IMR-90 (cell line): ENCODE measurements around the gene IL13RA1. TPM values are rescaled to one million over a fixed set of nuclear protein-coding genes. Genes with fewer than 3 reads are reported as not detected.

ENCODE experiments used
- ATAC-seq: fragments of 200-7000 bp; cut with Tn5 transposase; 2 replicates; pipeline ENCODE4 v1.9.1; 2020; ENCODE audit warnings: low read depth, mild to moderate bottlenecking, moderate library complexity
- BruUV-seq: library from RNA; stranded (reverse); fragments of 400-500 nt; replicated peaks from 2 replicates; lab custom pipeline; 2021; lab: Mats Ljungman, UMichigan
- CTCF ChIA-PET: fragments of 300-600 bp; formaldehyde crosslinking; extraction: SDS; loops from one replicate; lab custom pipeline; 2021; ENCODE audit warnings: antibody characterized with exemption; lab: Yijun Ruan, JAX
- POLR2A ChIA-PET: fragments of 300-600 bp; sonication (Branson Sonifier 250); formaldehyde crosslinking; loops from one replicate; lab custom pipeline; 2022; ENCODE audit warnings: antibody characterized with exemption; ENCODE audit not compliant: unreplicated experiment; lab: Charles Lee
- DNase-seq: peaks from one replicate; pipeline ENCODE4 v3.0.0; 2013
- H2AFZ ChIP-seq: replicated peaks from 2 replicates; pipeline ENCODE3; 2013; ENCODE audit warnings: low read length, mild to moderate bottlenecking; ENCODE audit not compliant: poor library complexity
- H2AK5ac ChIP-seq: 2 replicates; pipeline ENCODE4 v1.6.1; 2013; ENCODE audit warnings: low read depth, low read length, inconsistent platforms
- H2AK9ac ChIP-seq: replicated peaks from 2 replicates; pipeline ENCODE3; 2013; ENCODE audit warnings: mild to moderate bottlenecking, low read depth, low read length, moderate library complexity; ENCODE audit not compliant: poor library complexity
- H2BK120ac ChIP-seq: 2 replicates; pipeline ENCODE4 v1.6.1; 2013; ENCODE audit warnings: low read depth, low read length, inconsistent platforms
- H2BK15ac ChIP-seq: 3 replicates; pipeline ENCODE4 v1.6.1; 2013; ENCODE audit warnings: low read depth, low read length, inconsistent platforms
- H2BK20ac ChIP-seq: 2 replicates; pipeline ENCODE4 v1.6.1; 2013; ENCODE audit warnings: low read depth, mild to moderate bottlenecking, inconsistent platforms, low read length, moderate library complexity
- H2BK5ac ChIP-seq: 2 replicates; pipeline ENCODE4 v1.6.1; 2013; ENCODE audit warnings: mild to moderate bottlenecking, low read depth, low read length, inconsistent platforms; ENCODE audit not compliant: poor library complexity, severe bottlenecking
- H3K14ac ChIP-seq: replicated peaks from 2 replicates; pipeline ENCODE4 v1.6.1; 2013; ENCODE audit warnings: low read depth, low read length, inconsistent platforms
- H3K18ac ChIP-seq: 2 replicates; pipeline ENCODE4 v1.6.1; 2013; ENCODE audit warnings: low read depth, low read length, control low read depth
- H3K23ac ChIP-seq: 2 replicates; pipeline ENCODE4 v1.6.1; 2013; ENCODE audit warnings: low read depth, low read length, inconsistent platforms
- H3K27ac ChIP-seq: 2 replicates; pipeline ENCODE4 v1.5.1; 2013; ENCODE audit warnings: mild to moderate bottlenecking, control low read depth, low read length; ENCODE audit not compliant: insufficient read depth
- H3K27me3 ChIP-seq: 2 replicates; pipeline ENCODE4 v1.6.1; 2013; ENCODE audit warnings: low read length; ENCODE audit not compliant: control insufficient read depth, insufficient read depth
- H3K36me3 ChIP-seq: 2 replicates; pipeline ENCODE4 v1.6.1; 2013; ENCODE audit warnings: low read length, mixed read lengths; ENCODE audit not compliant: control insufficient read depth, insufficient read depth
- H3K4ac ChIP-seq: 2 replicates; pipeline ENCODE4 v1.6.1; 2013; ENCODE audit warnings: low read depth, low read length, inconsistent platforms
- H3K4me1 ChIP-seq: 2 replicates; pipeline ENCODE4 v1.6.1; 2013; ENCODE audit warnings: low read length, mixed read lengths; ENCODE audit not compliant: control insufficient read depth, insufficient read depth
- H3K4me2 ChIP-seq: 2 replicates; pipeline ENCODE4 v1.6.1; 2013; ENCODE audit warnings: low read depth, mild to moderate bottlenecking, control low read depth, low read length, moderate library complexity
- H3K4me3 ChIP-seq: 2 replicates; pipeline ENCODE4 v1.5.1; 2013; ENCODE audit warnings: low read depth, mild to moderate bottlenecking, control low read depth, low read length, moderate library complexity; ENCODE audit not compliant: insufficient read depth
- H3K56ac ChIP-seq: 2 replicates; pipeline ENCODE4 v1.6.1; 2013; ENCODE audit warnings: low read length, inconsistent platforms; ENCODE audit not compliant: insufficient read depth; ENCODE audit errors: extremely low read depth
- H3K79me1 ChIP-seq, 2 experiments: 2 replicates each; pipeline ENCODE4 v1.6.1; 2013; ENCODE audit warnings: low read length in 2 of 2, inconsistent platforms in 1 of 2, low read depth in 1 of 2
- H3K9ac ChIP-seq: 2 replicates; pipeline ENCODE4 v1.6.1; 2013; ENCODE audit warnings: low read depth, low read length, control low read depth
- H3K9me1 ChIP-seq: 2 replicates; pipeline ENCODE4 v1.6.1; 2013; ENCODE audit warnings: low read length, inconsistent platforms; ENCODE audit not compliant: insufficient read depth
- H3K9me3 ChIP-seq: 2 replicates; pipeline ENCODE4 v1.6.1; 2013; ENCODE audit warnings: low read length; ENCODE audit not compliant: control insufficient read depth, insufficient read depth
- H4K20me1 ChIP-seq: 2 replicates; pipeline ENCODE4 v1.6.1; 2013; ENCODE audit warnings: low read length, inconsistent platforms; ENCODE audit not compliant: insufficient read depth
- H4K5ac ChIP-seq: 2 replicates; pipeline ENCODE4 v1.6.1; 2013; ENCODE audit warnings: mild to moderate bottlenecking, low read depth, low read length, control low read depth
- H4K8ac ChIP-seq, 2 experiments: 2 replicates each; pipeline ENCODE4 v1.6.1; 2013; ENCODE audit warnings: low read depth in 2 of 2, low read length in 2 of 2, control low read depth in 1 of 2, inconsistent platforms in 1 of 2
- H4K91ac ChIP-seq: 2 replicates; pipeline ENCODE4 v1.6.1; 2013; ENCODE audit warnings: low read depth, low read length, inconsistent platforms; ENCODE audit not compliant: insufficient read depth
- BHLHE40 ChIP-seq: fragments of 150-350 bp; IDR thresholded peaks from 2 replicates; pipeline ENCODE4 v1.6.1; 2016; ENCODE audit warnings: mild to moderate bottlenecking, low read depth, low read length
- CEBPB ChIP-seq: IDR thresholded peaks from 2 replicates; pipeline ENCODE4 v1.6.1; 2012; ENCODE audit warnings: low read depth, low read length, improper control_type of control experiment
- CHD1 ChIP-seq: IDR thresholded peaks from 2 replicates; pipeline ENCODE4 v1.6.1; 2012; ENCODE audit warnings: low read depth, low read length, improper control_type of control experiment
- CTCF ChIP-seq: conservative IDR thresholded peaks from 2 replicates; pipeline ENCODE4 v1.5.1; 2012; ENCODE audit warnings: mild to moderate bottlenecking, low read depth, low read length, improper control_type of control experiment
- ELK1 ChIP-seq: fragments of 150-350 bp; IDR thresholded peaks from 2 replicates; pipeline ENCODE4 v1.6.1; 2016; ENCODE audit warnings: low read depth, mild to moderate bottlenecking, low read length, moderate library complexity, borderline replicate concordance
- FOS ChIP-seq: fragments of 150-350 bp; IDR thresholded peaks from 2 replicates; pipeline ENCODE4 v1.6.1; 2016; ENCODE audit warnings: low read depth, low read length
- MAFK ChIP-seq: IDR thresholded peaks from 2 replicates; pipeline ENCODE4 v1.6.1; 2012; ENCODE audit warnings: low read depth, low read length, improper control_type of control experiment
- MAZ ChIP-seq: IDR thresholded peaks from 2 replicates; pipeline ENCODE4 v1.6.1; 2012; ENCODE audit warnings: low read depth, mild to moderate bottlenecking, low read length, improper control_type of control experiment, moderate library complexity, borderline replicate concordance
- MXI1 ChIP-seq: IDR thresholded peaks from 2 replicates; pipeline ENCODE4 v1.6.1; 2012; ENCODE audit warnings: low read depth, mild to moderate bottlenecking, low read length, moderate library complexity, borderline replicate concordance
- NFE2L2 ChIP-seq: fragments of 150-350 bp; IDR thresholded peaks from 2 replicates; pipeline ENCODE4 v1.6.1; 2016; ENCODE audit warnings: low read depth, mild to moderate bottlenecking, low read length
- POLR2A ChIP-seq: IDR thresholded peaks from 2 replicates; pipeline ENCODE4 v1.6.1; 2012; ENCODE audit warnings: mild to moderate bottlenecking, low read depth, low read length
- RAD21 ChIP-seq: IDR thresholded peaks from 2 replicates; pipeline ENCODE4 v1.6.1; 2012; ENCODE audit warnings: low read length, improper control_type of control experiment
- RCOR1 ChIP-seq: IDR thresholded peaks from 2 replicates; pipeline ENCODE4 v1.6.1; 2012; ENCODE audit warnings: mild to moderate bottlenecking, low read length, improper control_type of control experiment; ENCODE audit not compliant: insufficient replicate concordance
- RFX5 ChIP-seq: IDR thresholded peaks from 2 replicates; pipeline ENCODE4 v1.8.0; 2012; ENCODE audit warnings: low read depth, mild to moderate bottlenecking, low read length, moderate library complexity
- SMC3 ChIP-seq: fragments of 150-350 bp; IDR thresholded peaks from 2 replicates; pipeline ENCODE4 v1.6.1; 2016; ENCODE audit warnings: low read depth, mild to moderate bottlenecking, antibody characterized with exemption, low read length, moderate library complexity
- USF2 ChIP-seq: fragments of 150-350 bp; IDR thresholded peaks from 2 replicates; pipeline ENCODE4 v1.6.1; 2017; ENCODE audit warnings: mild to moderate bottlenecking, antibody characterized with exemption, low read length, low read depth
- WGBS, 2 experiments: methylation state at CpG; one replicate each; pipeline versions ENCODE4 v1.1.5 to v1.1.7; 2013; ENCODE audit warnings: missing lambda C conversion rate in 2 of 2; ENCODE audit not compliant: insufficient read length in 1 of 2; ENCODE audit errors: extremely low coverage in 2 of 2; 5-methylcytosine and 5-hydroxymethylcytosine counted together
- dilution Hi-C: fragments of 300-500 bp; cut with HindIII; formaldehyde crosslinking; loops from one replicate; pipeline ENCODE4 v1.14.3; 2018; ENCODE audit warnings: low sequenced_read_pairs; ENCODE audit not compliant: unreplicated experiment
- in situ Hi-C: fragments of 300-500 bp; cut with MboI; formaldehyde crosslinking; loops from 3 replicates; pipeline ENCODE4 v1.14.3; 2019; ENCODE audit warnings: low sequenced_read_pairs, inconsistent platforms, mixed read lengths
- intact Hi-C: fragments of 100-400 bp; cut with micrococcal nuclease; formaldehyde crosslinking; loops from 2 replicates; pipeline ENCODE4 v1.10.0; 2022
- polyA plus RNA-seq, 3 experiments: library from polyadenylated mRNA; depleted of rRNA; stranded (reverse); fragments of >200 nt; gene quantifications; 2 replicates each; pipeline ENCODE4 v1.2.3, GENCODE V29; 2012; ENCODE audit warnings: low replicate concordance in 1 of 3
- total RNA-seq: library from RNA; depleted of rRNA; stranded (reverse); fragments of >200 nt; gene quantifications from 2 replicates; pipeline ENCODE4 v1.2.3, GENCODE V29; 2012

Gene IL13RA1
- total and polyA plus RNA-seq, 2 of the 4 experiments (the other 2 are of a cell fraction): 24.2 to 31.7 TPM

GRCh38 chrX:118682258-118683014 is 45.0 kb upstream of the IL13RA1 start:
- Histone ChIP-seq H2AK9ac (no peak overlapping the region), H3K14ac (no peak overlapping the region), H3K27me3 (no peaks in the 10 kb centered on the region), H3K18ac (no peak overlapping the region), H3K9me1 (no peaks in the 10 kb centered on the region), H4K8ac (no peak overlapping the region), H3K79me1 (no peaks in the 10 kb centered on the region), H3K23ac (no peak overlapping the region), H2BK5ac (no peak overlapping the region), H3K36me3 (no peaks in the 10 kb centered on the region), H3K9ac (no peak overlapping the region), H3K27ac (no peak overlapping the region), H3K9me3 (no peaks in the 10 kb centered on the region), H2BK120ac (no peak overlapping the region), H3K4me3 (no peak overlapping the region), H3K4me1 (no peaks in the 10 kb centered on the region), H4K5ac (no peak overlapping the region), H4K91ac (no peak overlapping the region), H2BK20ac (no peak overlapping the region), H3K4me2 (no peak overlapping the region), H2AK5ac (no peak overlapping the region), H3K4ac (no peak overlapping the region), H4K20me1 (no peaks in the 10 kb centered on the region), H2BK15ac (no peak overlapping the region), H2AFZ (no peak overlapping the region), H3K56ac (no peak overlapping the region)
- no peak for DNase-seq
- intact Hi-C loops: no loop called here
- no TSS peak for BruUV-seq
- TF ChIP-seq RFX5 (no peak), RAD21 (no peak), CHD1 (no peak), MAZ (no peak), ELK1 (no peak), POLR2A (no peak), USF2 (no peak), MXI1 (no peak), CTCF (no peak), FOS (no peak), RCOR1 (no peak), MAFK (no peak), NFE2L2 (no peak), BHLHE40 (no peak), SMC3 (no peak), CEBPB (no peak)
- CTCF ChIA-PET: no interaction called here
- in situ Hi-C loops: no loop called here
- POLR2A ChIA-PET: no interaction called here
- ATAC-seq: no peak
- dilution Hi-C loops: no loop called here
- WGBS, 2 experiments: no CpG with 5 or more reads among the region's 2 CpGs
